ENCODE measurements around the gene DOC2B. TPM values are rescaled to one million over a fixed set of nuclear protein-coding genes. Genes with fewer than 3 reads are reported as not detected.
A peak's percentile ranks its signal among the peaks of the same experiment; 100 is the strongest.

DOC2B gene
- total and polyA plus RNA-seq, 2 of the 13 experiments (the other 11 are each of a cell fraction or from before 2014, with no cell fraction given), result 0.09 to 0.22 TPM

DNA sequence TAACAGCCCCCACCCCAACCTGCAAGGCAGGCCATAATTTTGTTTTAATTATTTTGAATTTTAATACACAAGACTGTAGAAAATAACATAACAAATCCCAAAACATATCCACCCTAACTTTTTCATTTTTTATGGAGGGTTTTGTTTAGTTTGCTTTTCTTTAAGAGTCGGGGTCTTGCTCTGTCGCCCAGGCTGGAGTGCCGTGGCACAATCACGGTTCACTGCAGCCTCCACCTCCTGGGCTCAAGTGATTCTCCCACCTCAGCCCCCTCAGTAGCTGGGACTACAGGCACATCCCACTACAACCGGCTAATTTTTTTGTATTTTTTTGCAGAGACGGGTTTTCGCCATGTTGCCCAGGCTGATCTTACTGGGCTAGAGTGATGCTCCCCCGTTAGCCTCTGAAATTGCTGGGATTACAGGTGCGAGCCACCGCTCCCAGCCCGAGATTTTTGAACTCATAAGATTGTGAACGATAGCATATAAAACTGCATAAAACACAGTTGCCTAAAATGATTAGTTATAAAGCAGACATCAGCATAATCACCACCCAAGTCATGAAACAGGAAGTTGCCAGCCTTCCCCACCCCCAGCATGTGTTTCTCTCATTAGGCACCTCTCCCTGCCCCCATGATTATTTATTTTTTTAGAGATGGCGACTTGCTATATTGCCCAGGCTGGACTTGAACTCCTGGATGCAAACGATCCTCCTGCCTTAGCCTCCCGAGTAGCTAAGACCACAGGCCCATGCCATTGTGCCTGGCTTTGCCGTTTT lies 13.6 kb upstream of the DOC2B start:
- Histone ChIP-seq H3K4me3 (replicated peaks in 1 of 3; ENCODE audit: insufficient read depth in 1 of 3, low read depth in 2 of 3, low read length in 3 of 3) (no peak overlapping the region), H3K4me2 (ENCODE audit: low read depth, low read length) (peak overlapping the region; percentile 82; the same call in 1 of the 2 replicates), H3K27ac (ENCODE audit: extremely low read length, insufficient read depth, low read length) (no peak overlapping the region), H3K36me3 (replicated peaks in 1 of 2; ENCODE audit: control insufficient read depth in 1 of 2, insufficient read depth in 2 of 2, low read length in 2 of 2) (no peaks in the 10 kb centered on the region), H3K27me3 (ENCODE audit: control insufficient read depth in 1 of 2, insufficient read depth in 2 of 2, low read length in 2 of 2) (peaks cover 2 to 14% of the 10 kb centered on the region in 2 experiments; a peak in 1 of 5 replicates), H2AFZ (ENCODE audit: low read length) (no peak overlapping the region), H3K4me1 (ENCODE audit: insufficient read depth, low read length) (peaks cover 28% of the 10 kb centered on the region), H3K79me2 (ENCODE audit: insufficient read depth, low read length) (no peaks in the 10 kb centered on the region), H4K20me1 (ENCODE audit: insufficient read depth, low read length) (no peaks in the 10 kb centered on the region), H3K9me3 (ENCODE audit: low read length) (no peaks in the 10 kb centered on the region), H3K9ac (ENCODE audit: insufficient read depth, low read depth, low read length) (no peak overlapping the region)
- in situ Hi-C loops (cut with HindIII; ENCODE audit: extremely low pct_ligation_motif_present, low pct_unique_long_range_greater_than_20kb) (no loop called here), intact Hi-C loops (cut with micrococcal nuclease; ENCODE audit: unreplicated experiment) (no loop called here)
- POLR2A ChIA-PET, result interaction anchor here (1.4 kb wide), 1 partner anchor 12 kb away, joined by 8 read pairs; no protein-coding TSS in a partner anchor
- WGBS (ENCODE audit: low lambda C conversion rate), result 43% methylated on average over 16 of the region's 16 CpGs
- BruUV-seq (replicated peaks), result no TSS peak
- ATAC-seq, result no peak
- CTCF ChIA-PET (ENCODE audit: low intra/inter-chr PET ratio, low total read pairs), result no interaction called here
- DNase-seq (ENCODE audit: low spot score), result no peak
- TF ChIP-seq CCDC6 (CRISPR knock-in tag; IDR thresholded peaks at IDR 0.05) (no peak), MED13 (CRISPR knock-in tag; IDR thresholded peaks at IDR 0.05) (0 out of 2 replicates have a peak, but pooled peaks have one; percentile 4)
- FAIRE-seq, result no peak

DNA sequence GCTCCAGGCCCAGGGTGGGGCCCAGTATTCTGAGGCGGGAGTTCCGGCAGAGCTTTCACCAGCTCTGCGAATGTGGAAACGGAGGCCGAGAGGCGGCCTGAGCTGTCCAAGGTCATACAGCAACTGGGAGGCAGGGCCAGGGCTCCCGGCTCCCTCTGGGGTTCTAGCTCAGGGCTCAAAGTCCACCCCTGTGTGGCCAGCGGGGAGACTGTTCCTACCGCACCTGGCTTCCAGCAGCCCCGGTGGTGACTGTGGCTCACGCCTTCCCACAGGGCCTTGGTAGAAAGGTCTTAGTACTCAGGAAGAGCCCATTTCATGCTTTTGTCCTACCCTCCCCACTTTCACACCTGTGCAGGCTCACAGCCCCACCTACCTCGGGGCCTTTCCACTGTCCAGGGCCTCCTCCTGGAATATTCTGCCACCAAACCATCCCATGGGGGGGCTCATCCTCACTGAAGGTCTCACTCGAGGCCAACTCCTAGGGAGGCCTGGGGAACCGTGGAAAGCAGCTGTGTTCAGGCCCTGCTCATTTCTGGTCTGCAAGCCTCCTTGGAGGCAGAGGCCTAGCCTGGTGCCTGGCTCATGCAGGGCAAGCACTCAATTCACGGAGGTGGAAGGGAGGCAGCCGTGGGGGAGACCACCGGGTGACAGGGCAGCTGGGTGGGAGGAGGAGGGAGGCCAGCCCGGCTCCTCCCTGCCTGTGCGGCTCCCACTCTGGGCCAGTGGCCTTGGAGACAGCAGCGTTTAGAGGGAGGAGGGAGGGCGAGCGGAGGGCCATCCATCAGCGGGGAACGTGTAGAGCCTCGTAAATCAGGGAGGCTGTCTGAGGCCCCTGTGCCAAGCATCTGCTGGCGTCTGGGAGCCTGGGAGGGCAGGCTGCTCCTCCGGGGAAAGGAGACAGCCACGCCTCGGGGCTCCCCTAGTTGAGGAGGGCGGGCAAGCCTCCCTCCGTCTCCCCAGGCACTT lies 12.7 kb upstream of the DOC2B start:
- POLR2A ChIA-PET, result interaction anchor here (0.9 to 1.4 kb wide), 2 partner anchors 12 to 158 kb away, joined by 8 to 12 read pairs; partner anchors contain the start of gene RPH3AL
- H4K20me1 ChIP-seq (ENCODE audit: insufficient read depth, low read length), result no peaks in the 10 kb centered on the region
- peaks cover 21% of the 10 kb centered on the region for H3K4me1 ChIP-seq (ENCODE audit: insufficient read depth, low read length)
- in situ Hi-C loops (cut with HindIII; ENCODE audit: extremely low pct_ligation_motif_present, low pct_unique_long_range_greater_than_20kb) (no loop called here), intact Hi-C loops (cut with micrococcal nuclease; ENCODE audit: unreplicated experiment) (no loop called here)
- H3K4me3 ChIP-seq (replicated peaks in 1 of 3; ENCODE audit: insufficient read depth in 1 of 3, low read depth in 2 of 3, low read length in 3 of 3), result peak overlapping the region in 2 of 3 experiments; percentile 19 to 65; a peak in 2 of 6 replicates
- BruUV-seq (replicated peaks), result no TSS peak
- no peaks in the 10 kb centered on the region for H3K9me3 ChIP-seq (ENCODE audit: low read length)
- no peak overlapping the region for H3K27ac ChIP-seq (ENCODE audit: extremely low read length, insufficient read depth, low read length)
- peak overlapping the region; percentile 82 for H3K4me2 ChIP-seq (ENCODE audit: low read depth, low read length)
- H3K9ac ChIP-seq (ENCODE audit: insufficient read depth, low read depth, low read length), result peak overlapping the region; percentile 49
- no peaks in the 10 kb centered on the region for H3K36me3 ChIP-seq (replicated peaks in 1 of 2; ENCODE audit: control insufficient read depth in 1 of 2, insufficient read depth in 2 of 2, low read length in 2 of 2)
- peak; percentile 82 for ATAC-seq
- no peaks in the 10 kb centered on the region for H3K79me2 ChIP-seq (ENCODE audit: insufficient read depth, low read length)
- CTCF ChIA-PET (ENCODE audit: low intra/inter-chr PET ratio, low total read pairs), result no interaction called here
- WGBS (ENCODE audit: low lambda C conversion rate), result 8% methylated on average over 11 of the region's 31 CpGs
- no peak overlapping the region for H2AFZ ChIP-seq (ENCODE audit: low read length)
- H3K27me3 ChIP-seq (ENCODE audit: control insufficient read depth in 1 of 2, insufficient read depth in 2 of 2, low read length in 2 of 2), result peaks cover 0 to 5% of the 10 kb centered on the region in 2 experiments; a peak in 1 of 5 replicates
- peak; percentile 60 for DNase-seq (ENCODE audit: low spot score)
- no peak for FAIRE-seq
- TF ChIP-seq, protein P1, sequence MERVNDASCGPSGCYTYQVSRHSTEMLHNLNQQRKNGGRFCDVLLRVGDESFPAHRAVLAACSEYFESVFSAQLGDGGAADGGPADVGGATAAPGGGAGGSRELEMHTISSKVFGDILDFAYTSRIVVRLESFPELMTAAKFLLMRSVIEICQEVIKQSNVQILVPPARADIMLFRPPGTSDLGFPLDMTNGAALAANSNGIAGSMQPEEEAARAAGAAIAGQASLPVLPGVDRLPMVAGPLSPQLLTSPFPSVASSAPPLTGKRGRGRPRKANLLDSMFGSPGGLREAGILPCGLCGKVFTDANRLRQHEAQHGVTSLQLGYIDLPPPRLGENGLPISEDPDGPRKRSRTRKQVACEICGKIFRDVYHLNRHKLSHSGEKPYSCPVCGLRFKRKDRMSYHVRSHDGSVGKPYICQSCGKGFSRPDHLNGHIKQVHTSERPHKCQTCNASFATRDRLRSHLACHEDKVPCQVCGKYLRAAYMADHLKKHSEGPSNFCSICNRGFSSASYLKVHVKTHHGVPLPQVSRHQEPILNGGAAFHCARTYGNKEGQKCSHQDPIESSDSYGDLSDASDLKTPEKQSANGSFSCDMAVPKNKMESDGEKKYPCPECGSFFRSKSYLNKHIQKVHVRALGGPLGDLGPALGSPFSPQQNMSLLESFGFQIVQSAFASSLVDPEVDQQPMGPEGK (CRISPR knock-in tag; IDR thresholded peaks at IDR 0.05), result peak; percentile 6
- TF ChIP-seq, protein P2, sequence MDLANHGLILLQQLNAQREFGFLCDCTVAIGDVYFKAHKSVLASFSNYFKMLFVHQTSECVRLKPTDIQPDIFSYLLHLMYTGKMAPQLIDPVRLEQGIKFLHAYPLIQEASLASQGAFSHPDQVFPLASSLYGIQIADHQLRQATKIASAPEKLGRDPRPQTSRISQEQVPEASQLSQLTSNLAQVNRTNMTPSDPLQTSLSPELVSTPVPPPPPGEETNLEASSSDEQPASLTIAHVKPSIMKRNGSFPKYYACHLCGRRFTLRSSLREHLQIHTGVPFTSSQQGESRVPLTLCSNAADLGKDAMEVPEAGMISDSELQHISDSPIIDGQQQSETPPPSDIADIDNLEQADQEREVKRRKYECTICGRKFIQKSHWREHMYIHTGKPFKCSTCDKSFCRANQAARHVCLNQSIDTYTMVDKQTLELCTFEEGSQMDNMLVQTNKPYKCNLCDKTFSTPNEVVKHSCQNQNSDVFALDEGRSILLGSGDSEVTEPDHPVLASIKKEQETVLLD (CRISPR knock-in tag; IDR thresholded peaks at IDR 0.05; ENCODE audit: low read depth), result no peak
- TF ChIP-seq, protein P3, sequence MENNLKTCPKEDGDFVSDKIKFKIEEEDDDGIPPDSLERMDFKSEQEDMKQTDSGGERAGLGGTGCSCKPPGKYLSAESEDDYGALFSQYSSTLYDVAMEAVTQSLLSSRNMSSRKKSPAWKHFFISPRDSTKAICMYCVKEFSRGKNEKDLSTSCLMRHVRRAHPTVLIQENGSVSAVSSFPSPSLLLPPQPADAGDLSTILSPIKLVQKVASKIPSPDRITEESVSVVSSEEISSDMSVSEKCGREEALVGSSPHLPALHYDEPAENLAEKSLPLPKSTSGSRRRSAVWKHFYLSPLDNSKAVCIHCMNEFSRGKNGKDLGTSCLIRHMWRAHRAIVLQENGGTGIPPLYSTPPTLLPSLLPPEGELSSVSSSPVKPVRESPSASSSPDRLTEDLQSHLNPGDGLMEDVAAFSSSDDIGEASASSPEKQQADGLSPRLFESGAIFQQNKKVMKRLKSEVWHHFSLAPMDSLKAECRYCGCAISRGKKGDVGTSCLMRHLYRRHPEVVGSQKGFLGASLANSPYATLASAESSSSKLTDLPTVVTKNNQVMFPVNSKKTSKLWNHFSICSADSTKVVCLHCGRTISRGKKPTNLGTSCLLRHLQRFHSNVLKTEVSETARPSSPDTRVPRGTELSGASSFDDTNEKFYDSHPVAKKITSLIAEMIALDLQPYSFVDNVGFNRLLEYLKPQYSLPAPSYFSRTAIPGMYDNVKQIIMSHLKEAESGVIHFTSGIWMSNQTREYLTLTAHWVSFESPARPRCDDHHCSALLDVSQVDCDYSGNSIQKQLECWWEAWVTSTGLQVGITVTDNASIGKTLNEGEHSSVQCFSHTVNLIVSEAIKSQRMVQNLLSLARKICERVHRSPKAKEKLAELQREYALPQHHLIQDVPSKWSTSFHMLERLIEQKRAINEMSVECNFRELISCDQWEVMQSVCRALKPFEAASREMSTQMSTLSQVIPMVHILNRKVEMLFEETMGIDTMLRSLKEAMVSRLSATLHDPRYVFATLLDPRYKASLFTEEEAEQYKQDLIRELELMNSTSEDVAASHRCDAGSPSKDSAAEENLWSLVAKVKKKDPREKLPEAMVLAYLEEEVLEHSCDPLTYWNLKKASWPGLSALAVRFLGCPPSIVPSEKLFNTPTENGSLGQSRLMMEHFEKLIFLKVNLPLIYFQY (CRISPR knock-in tag; IDR thresholded peaks at IDR 0.05; ENCODE audit: borderline replicate concordance), result no peak
- TF ChIP-seq ZNF746 (CRISPR knock-in tag; IDR thresholded peaks at IDR 0.05), result no peak

All from HepG2 (cell line).